HG03521 (cell line): Measurements from ENCODE around the gene SCARB2.
A peak's percentile ranks its signal among the peaks of the same experiment; 100 is the strongest.

Experiments
- ATAC-seq: cut with Tn5 transposase; IDR thresholded peaks from one replicate; pipeline ENCODE4 v1.9.1; 2021; ENCODE audit warnings: mild to moderate bottlenecking, moderate library complexity; ENCODE audit not compliant: unreplicated experiment

Gene SCARB2

GRCh38 chr4:76156635-76157034, 57.0 kb downstream of the SCARB2 start:
- no peak for ATAC-seq

DNA sequence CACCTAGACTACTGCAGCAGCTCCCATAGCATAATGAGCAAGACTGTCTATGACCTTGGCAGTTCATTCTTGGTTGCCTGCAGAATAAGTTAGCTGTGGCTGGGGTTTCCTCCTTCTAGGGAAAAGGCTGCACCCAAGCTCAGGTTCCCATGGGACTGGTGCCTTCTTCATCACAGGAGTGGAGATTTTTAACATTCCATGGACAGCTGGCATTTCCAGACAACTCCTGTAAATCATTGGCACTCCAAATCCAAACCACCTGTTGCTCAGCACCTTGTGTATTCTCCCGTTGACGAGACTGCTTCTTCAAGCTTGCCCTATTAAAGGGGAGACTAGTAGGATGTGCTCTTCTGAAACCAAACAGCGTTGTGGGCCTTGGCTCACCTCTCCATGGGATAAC, 57.6 kb downstream of the SCARB2 start:
- ATAC-seq = no peak

DNA sequence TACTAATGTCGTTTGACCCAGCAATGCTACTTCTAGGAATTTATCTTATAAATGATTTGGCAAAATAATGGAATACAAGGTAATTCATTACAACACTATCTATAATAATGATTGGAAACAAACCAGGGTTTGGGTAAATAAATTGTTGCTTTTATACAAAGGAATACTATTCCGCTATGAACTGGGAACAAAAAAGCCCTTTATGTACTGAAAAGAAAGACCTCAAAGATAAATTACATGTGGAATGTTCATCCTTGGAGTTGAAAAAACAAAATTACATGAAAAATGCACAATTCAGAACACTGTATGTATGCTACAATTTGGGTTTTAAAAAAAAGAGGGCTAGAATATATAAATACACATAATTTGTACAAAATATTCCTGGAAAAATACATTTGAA, 60.3 kb downstream of the SCARB2 start:
- ATAC-seq = no peak

DNA sequence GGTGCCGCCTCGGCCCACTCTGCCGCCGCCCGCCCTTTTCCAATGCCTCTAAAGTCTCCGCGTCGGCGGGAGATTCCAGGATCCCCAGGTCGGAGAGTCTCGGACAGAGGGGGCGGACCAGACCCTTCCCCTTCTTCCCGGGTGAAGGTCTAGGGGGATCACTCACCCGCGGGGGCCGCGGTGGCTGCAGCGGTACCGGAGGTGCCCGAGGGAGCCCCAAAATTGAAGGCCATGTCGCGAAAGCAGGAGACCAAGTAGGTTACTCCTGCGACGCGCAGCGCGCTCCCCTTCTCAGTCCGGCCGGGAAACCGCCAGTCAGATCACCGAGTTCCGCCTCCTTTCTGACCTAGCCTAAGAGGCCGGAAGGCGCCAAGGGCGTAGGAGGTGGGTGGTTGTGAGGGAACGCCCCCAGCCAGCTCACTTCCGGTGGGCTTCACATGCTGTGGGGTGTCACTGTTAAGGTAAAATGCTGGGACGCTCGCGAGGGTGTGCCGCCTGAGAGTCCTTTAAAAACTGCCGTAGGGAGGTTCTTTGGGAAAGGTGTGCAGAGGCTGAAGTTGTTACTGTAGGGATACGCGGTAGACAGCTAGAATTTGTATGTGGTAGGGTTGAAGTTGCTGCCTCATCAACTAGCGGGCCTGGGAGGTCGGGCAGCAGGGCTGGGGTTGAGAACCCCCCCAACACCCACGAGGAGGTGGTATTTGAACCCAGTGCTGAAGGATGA, 65.3 kb downstream of the SCARB2 start, which contains the start of gene NUP54:
Gene NUP54, minus strand, starts transcription at position 256 of the 724 bp plus-strand sequence. Its CDS starts 23 bp downstream, at position 233.
- ATAC-seq = peak; percentile 99

GRCh38 chr4:76147454-76148141, 66.0 kb downstream of the SCARB2 start:
- ATAC-seq = peak; percentile 18

GRCh38 chr4:76144546-76144945, 69.1 kb downstream of the SCARB2 start:
- ATAC-seq = no peak

GRCh38 chr4:76141241-76141640, 72.4 kb downstream of the SCARB2 start:
- ATAC-seq = no peak

- ATAC-seq = no peak
Measured at GRCh38 chr4:76127754-76128153, 85.9 kb downstream of the SCARB2 start.

DNA sequence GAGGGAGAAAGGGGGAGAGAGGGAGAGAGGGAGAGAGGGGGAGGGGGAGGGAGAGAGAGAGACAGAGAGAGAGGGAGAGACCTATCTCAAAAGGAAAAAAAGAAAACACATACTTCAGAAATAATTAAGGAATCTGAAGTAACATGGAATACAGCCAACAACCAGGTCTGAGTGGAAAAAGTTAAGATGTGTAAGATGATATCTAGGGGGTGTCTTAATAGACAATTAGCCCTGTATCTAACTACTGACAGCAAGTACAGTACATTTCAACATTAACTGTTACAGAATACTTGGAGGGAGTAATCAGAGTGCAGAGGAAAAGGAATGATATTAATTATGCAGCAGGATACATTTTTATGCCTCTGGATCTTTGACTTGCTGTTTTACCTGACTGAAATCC, 87.8 kb downstream of the SCARB2 start:
- ATAC-seq = no peak

DNA sequence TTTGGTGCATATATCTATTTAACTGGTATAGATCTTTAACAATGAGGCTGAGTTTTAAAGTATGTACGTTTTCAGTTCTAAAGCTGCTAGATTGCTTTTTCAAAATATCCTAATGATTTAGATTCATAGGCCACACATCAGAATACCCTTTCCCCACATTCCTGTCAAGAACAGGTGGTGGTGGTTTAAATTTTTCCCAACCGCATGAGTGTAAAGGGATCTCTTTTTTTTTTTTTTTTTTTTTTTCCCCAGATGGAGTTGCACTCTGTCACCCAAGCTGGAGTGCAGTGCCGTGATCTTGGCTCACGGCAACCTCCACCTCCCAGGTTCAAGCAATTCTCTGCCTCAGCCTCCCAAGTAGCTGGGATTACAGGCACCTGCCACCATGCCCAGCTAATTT, 93.4 kb downstream of the SCARB2 start:
- no peak for ATAC-seq

DNA sequence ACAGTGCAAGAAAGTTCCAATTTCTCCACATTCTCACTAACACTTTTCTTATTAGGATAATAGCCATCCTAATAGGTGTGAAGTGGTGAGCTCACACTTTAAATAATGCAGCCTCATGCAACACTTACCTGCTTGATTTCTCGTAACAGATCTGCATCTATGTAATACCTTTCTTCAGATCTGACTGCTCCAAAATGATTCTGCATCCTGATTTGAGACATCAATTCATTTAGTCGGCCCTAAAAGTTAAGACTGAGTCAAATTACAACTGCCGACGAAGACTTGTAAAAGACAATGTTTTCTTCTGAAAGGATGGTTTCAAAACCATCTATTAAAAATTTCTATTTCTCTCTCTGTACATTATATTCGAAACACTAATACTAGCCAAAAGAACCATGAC, 96.1 kb downstream of the SCARB2 start:
- ATAC-seq = no peak

DNA sequence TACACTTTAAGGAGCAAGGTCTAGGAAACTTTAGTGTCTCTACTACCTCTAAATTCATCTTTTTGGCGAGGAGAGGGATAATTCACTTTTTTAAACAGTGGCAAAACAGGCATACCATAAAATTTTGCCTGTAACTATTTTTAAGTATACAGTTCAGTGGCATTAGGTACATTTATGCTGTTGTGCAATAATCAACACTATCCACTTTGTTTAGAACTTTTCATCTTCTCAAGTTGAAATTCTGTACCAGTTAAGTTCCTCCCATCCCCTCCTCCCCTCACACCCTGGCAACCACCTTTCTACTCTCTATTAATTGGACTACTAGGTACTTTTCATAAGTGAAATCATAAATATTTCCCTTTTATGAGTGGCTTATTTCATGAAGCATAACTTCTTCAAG, 96.8 kb downstream of the SCARB2 start:
- ATAC-seq = no peak
